Stimulated activated CD8-positive, alpha-beta memory T cell treated with anti-CD3 and anti-CD28 coated beads, Interleukin-7, amount 100 ng/mL, for 24 hours (primary cell): Measurements from ENCODE around the gene SOAT2.

Experiments used
- DNase-seq: peaks from one replicate; pipeline ENCODE4 v3.0.0-alpha.2; 2020; ENCODE audit warnings: low read depth

SOAT2 gene, protein sequence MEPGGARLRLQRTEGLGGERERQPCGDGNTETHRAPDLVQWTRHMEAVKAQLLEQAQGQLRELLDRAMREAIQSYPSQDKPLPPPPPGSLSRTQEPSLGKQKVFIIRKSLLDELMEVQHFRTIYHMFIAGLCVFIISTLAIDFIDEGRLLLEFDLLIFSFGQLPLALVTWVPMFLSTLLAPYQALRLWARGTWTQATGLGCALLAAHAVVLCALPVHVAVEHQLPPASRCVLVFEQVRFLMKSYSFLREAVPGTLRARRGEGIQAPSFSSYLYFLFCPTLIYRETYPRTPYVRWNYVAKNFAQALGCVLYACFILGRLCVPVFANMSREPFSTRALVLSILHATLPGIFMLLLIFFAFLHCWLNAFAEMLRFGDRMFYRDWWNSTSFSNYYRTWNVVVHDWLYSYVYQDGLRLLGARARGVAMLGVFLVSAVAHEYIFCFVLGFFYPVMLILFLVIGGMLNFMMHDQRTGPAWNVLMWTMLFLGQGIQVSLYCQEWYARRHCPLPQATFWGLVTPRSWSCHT

DNA sequence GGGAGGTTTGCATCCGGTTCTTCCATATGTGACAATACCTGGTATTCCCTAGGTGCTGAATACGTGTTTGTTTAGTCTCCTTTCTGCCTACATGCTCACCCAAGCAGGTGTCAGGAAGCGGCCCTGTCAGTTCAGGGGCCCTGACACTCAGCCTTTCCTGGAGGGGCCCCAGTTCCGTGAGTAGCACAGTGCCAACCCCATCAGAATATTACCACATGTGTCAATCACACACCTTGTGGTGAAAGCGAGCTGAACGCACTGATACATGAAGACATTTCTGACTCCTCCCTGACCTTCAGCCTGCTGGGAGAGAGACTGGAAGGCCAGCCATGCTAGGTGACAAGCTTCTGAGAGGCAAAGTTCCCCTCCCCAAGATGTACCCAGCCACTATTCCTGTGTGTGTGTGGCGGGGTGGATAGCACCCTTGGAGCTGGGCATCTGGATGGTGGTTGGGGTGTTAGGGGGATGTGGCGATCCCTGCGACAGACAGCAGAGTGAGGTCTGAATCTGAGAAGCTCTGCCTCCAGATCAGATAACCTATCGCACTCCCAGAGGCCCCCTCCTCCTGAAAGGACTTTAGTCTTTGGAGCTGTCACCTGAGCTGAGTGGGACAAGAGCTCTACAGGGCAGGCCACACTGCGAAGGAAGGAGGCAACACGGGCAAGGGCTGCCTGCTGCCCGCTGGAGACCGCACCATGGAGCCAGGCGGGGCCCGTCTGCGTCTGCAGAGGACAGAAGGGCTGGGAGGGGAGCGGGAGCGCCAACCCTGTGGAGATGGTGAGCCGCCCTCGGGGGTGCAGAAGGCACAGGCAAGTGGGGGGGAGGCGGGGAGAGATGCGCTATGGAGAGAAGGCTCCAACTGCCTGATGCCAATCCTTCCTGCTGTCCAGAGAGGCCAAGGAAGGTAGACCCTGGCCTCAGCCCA lies at the start of gene SOAT2:
Gene SOAT2 (plus strand): TSS at position 604 of the 925 bp plus-strand sequence. CDS start 92 bp downstream, at position 696.
- DNase-seq, result peak; percentile 26

DNA sequence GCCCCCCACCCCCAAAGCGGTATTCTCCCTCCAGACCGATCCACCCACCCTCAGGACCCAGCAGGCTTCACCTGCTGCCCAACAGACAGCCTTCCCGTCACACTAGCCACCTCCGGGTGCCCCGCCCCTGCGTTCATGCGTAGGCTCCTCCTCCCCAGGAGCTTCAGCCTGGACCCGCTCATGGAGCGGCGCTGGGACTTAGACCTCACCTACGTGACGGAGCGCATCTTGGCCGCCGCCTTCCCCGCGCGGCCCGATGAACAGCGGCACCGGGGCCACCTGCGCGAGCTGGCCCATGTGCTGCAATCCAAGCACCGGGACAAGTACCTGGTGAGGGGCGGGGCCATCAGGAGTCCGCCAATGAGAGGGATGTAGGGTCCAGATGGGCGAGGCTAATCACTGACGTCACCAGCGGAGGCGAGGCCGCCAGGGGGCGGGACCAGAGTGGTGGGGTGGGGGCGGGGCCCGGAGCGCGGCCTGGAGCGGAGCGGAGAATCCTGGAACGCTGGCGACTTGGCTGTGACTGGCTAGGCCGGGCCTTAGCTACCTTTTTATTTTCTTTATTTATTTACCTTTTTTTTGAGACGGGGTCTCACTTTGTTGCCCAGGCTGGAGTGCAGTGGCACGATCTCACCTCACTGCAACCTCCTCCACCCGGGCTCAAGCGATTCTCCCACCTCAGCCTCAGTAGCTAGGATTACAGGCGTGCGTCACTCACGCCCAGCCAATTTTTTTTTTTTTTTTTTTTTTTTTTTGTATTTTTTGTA lies 49.0 kb upstream of the SOAT2 start:
- peak; percentile 83 for DNase-seq

DNA sequence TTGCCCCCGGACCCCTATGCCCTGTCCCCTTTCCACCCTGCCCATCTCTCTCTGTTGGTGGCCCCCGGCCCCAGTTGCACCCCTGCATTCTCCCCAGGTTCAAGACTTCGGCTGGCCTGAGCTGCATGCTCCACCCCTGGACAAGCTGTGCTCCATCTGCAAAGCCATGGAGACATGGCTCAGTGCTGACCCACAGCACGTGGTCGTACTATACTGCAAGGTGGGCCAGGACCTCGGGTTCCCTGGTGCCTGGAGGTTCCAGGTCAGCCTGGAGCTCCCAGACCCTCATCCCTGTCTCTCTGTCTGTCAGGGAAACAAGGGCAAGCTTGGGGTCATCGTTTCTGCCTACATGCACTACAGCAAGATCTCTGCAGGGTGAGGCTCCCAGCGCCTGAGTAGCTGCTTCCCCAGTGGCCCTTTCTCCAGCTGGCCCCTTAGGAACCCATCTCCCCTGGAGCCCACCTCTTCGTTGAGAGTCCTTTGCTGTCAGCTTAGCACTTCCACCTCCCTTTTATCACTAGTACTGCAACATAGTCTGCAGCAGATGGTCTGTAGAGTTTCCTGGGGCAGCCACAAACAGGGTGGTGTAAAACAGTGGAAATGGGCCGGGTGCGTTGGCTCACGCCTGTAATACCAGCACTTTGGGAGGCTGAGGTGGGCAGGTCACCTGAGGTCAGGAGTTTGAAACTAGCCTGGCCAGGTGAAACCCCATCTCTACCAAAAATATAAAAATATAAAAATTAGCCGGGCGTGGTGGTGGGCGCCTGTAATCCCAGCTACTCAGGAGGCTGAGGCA lies 47.6 kb upstream of the SOAT2 start:
- DNase-seq, result no peak

DNA sequence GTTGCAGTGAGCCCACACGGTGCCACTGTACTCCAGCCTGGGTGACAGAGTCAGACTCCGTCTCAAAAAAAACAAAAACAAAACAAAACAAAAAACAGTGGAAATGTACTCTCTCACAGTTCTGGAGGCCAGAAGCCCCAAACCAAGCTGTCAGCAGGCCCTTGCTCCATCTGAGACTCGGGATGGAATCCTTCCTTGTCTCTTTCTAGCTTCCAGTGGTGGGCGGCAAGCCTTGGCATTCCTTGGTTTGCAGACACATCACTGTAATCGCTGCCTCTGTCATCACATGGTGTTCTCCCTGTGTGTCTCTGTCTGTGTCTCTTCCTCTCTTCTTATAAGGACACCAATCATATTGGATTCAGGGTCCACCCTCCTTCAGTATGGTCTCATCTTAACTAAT lies 47.0 kb upstream of the SOAT2 start:
- no peak for DNase-seq

DNA sequence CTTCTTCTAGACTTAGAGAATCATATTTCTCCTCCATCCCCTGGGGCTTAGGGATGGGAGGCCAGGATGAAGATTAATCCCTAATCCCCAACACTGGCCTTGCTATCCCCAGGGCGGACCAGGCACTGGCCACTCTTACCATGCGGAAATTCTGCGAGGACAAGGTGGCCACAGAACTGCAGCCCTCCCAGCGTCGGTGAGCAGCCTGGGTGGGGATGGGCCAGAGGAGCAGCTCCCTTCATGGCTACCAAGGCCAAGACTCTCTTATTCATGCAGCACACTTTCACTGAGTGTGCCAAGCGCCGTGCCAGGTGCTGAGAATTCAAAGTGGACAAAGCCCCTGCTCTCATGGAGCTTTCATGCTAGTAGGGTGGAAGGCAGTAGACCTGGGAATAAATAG lies 46.4 kb upstream of the SOAT2 start:
- DNase-seq, result no peak

DNA sequence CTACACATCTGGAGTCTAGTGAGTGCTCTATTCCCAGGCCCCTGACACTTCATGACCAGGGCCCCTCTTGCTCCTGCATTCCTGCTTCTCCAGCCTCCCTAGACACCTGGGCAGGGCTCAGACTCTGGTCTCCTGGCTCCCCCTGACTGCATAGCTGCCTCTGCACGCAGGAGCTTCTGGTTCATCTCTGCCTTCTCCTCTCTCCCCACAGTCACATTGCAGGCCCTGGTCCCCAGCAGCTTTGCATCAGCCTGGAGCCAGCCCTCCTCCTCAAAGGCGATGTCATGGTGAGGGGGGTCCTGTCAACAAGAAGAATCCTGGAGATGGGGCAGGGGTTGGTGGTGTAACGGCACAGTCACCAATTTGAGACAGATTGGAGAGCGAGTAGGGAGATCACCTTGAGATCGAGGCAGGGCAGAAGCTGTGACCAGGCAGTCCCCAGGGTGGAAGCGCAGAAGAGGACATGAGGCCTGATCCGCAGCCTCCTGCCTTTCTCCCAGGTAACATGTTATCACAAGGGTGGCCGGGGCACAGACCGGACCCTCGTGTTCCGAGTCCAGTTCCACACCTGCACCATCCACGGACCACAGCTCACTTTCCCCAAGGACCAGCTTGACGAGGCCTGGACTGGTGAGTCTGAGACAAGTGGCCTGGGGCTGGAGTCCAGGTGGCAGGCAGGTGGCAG lies 45.3 kb upstream of the SOAT2 start:
- DNase-seq, result no peak

DNA sequence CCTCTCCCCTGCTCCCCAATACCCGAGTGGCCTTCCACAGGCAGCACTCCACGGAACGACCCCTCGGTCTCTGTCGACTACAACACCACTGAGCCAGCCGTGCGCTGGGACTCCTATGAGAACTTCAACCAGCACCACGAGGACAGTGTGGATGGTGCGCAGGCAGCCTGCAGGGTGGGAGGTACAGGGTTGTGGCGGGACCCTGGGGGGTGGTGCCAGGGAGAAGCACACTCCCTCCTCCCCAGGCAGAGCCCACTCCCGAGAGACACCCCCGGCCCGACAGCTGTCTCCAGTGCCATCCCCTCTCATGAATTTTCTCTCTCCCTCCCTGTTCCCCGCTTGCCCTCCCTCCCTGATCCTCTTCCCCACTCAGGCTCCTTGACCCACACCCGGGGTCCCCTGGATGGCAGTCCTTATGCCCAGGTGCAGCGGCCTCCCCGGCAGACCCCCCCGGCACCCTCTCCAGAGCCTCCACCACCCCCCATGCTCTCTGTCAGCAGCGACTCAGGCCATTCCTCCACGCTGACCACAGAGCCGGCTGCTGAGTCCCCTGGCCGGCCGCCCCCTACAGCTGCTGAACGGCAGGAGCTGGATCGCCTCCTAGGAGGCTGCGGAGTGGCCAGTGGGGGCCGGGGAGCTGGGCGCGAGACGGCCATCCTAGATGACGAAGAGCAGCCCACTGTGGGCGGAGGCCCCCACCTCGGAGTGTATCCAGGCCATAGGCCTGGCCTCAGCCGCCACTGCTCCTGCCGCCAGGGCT lies 44.4 kb upstream of the SOAT2 start:
- DNase-seq, result no peak

DNA sequence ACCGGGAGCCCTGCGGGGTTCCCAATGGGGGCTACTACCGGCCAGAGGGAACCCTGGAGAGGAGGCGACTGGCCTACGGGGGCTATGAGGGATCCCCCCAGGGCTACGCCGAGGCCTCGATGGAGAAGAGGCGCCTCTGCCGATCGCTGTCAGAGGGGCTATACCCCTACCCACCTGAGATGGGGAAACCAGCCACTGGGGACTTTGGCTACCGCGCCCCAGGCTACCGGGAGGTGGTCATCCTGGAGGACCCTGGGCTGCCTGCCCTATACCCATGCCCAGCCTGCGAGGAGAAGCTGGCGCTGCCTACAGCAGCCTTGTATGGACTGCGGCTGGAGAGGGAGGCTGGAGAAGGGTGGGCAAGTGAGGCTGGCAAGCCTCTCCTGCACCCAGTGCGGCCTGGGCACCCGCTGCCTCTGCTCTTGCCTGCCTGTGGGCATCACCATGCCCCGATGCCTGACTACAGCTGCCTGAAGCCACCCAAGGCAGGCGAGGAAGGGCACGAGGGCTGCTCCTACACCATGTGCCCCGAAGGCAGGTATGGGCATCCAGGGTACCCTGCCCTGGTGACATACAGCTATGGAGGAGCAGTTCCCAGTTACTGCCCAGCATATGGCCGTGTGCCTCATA lies 43.7 kb upstream of the SOAT2 start:
- no peak for DNase-seq

DNA sequence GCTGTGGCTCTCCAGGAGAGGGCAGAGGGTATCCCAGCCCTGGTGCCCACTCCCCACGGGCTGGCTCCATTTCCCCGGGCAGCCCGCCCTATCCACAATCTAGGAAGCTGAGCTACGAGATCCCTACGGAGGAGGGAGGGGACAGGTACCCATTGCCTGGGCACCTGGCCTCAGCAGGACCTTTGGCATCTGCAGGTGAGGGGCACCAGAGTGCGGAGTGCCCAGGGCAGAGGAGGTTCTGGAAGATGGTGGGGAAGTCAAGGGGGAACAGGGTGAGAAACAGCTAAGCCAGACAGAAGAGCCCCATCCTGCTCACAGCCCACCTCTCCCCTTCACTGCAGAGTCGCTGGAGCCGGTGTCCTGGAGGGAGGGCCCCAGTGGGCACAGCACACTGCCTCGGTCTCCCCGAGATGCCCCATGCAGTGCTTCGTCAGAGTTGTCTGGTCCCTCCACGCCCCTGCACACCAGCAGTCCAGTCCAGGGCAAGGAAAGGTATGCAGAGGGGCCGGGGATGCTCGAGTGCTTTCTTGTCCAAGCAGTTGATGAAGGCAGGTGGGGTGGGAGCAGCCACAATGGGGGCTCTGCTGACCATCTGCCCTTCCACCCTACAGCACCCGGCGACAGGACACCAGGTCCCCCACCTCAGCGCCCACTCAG lies 43.1 kb upstream of the SOAT2 start:
- no peak for DNase-seq

DNA sequence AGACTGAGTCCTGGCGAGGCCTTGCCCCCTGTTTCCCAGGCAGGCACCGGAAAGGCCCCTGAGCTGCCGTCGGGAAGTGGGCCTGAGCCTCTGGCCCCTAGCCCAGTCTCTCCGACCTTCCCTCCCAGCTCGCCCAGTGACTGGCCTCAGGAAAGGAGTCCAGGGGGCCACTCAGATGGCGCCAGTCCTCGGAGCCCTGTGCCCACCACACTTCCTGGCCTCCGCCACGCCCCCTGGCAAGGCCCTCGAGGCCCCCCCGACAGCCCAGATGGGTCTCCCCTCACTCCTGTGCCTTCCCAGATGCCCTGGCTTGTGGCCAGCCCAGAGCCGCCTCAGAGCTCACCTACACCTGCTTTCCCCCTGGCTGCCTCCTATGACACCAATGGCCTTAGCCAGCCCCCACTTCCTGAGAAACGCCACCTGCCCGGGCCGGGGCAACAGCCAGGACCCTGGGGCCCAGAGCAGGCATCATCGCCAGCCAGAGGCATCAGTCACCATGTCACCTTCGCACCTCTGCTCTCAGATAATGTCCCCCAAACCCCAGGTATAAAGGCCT lies 42.5 kb upstream of the SOAT2 start:
- DNase-seq, result no peak

DNA sequence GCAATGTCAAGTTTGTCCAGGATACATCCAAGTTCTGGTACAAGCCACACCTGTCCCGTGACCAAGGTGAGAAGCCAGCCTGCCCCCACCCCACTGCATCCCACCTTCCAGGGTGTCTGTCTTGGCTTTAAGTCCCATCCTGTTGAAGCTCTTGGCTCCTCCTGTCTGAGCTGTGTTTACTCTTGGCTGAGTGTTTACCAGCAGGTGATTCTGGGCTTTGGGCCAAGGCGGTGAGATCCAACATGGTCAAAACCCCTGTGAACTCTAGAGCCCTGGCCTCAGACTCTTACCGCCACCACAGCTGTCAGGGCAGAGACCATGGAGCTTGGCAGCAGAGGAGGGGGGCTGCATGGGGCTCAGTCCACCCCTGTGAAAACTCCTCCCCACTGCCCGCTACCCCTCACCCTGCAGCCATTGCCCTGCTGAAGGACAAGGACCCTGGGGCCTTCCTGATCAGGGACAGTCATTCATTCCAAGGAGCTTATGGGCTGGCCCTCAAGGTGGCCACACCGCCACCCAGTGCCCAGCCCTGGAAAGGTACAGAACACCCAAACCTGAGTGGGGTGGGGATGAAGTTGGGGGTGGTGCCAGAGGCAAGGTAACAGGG lies 41.8 kb upstream of the SOAT2 start:
- no peak for DNase-seq

DNA sequence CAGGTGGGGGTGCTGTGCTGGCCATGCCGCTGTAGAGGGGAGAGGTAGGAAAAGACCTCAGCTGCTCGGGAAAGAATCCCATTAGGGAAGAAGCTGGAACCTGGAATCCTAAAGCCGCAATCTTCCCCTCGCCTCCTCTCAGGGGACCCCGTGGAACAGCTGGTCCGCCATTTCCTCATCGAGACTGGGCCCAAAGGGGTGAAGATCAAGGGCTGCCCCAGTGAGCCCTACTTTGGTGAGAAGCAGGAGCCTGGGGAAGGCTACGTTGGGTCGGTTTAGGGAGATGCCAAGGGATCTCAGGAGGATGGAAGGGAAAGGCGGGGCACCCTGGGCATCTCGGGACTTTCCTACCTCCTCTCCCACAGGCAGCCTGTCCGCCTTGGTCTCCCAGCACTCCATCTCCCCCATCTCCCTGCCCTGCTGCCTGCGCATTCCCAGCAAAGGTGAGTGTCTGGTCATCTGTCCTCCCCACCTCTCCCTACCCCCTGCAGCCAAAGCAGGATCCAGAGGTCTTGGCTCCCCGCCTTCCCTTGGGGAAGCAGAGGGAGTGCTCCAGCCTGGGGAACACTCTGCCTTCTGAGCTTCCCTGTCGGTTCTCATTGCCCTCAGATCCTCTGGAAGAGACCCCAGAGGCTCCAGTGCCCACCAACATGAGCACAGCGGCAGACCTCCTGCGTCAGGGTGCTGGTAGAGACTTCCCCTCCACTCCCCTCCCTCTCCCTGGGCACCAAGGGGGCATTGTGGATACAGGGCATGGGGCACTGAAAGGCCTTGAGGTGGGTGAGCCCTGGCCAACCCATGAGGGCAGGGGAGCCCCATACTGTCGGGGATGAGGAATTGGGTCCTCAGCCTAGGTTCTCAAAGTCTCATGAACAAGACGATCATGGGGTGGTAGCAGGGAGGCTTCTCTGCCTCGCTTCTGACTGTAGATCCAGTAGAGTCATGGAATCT lies 41.0 kb upstream of the SOAT2 start:
- DNase-seq, result no peak

DNA sequence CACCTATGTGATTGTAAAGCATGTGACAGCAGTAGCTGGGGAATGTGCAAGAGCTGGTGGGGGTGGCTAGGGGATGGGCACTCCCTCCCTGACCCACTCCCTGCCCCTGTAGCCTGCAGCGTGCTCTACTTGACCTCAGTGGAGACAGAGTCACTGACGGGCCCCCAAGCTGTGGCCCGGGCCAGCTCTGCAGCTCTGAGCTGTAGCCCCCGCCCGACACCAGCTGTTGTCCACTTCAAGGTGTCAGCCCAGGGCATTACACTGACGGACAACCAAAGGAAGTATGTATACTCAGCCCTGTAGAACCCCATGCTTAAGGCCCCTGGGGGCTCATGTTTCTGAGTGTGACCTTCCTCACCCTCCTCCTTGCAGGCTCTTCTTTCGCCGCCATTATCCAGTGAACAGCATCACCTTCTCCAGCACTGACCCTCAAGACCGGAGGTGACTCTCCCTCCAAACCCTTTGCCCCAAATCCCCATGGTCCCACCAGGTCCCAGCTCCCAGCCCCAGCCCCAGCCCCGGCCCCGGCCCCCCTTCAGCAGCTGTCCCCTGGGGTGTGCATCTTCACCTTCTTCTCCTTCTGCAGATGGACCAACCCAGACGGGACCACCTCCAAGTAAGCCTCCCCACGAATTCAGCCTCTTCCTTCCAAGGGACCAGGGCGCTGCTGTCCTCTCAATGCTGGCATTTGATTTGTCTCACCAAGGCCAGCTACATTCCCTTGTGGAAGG lies 40.1 kb upstream of the SOAT2 start:
- DNase-seq, result no peak

DNA sequence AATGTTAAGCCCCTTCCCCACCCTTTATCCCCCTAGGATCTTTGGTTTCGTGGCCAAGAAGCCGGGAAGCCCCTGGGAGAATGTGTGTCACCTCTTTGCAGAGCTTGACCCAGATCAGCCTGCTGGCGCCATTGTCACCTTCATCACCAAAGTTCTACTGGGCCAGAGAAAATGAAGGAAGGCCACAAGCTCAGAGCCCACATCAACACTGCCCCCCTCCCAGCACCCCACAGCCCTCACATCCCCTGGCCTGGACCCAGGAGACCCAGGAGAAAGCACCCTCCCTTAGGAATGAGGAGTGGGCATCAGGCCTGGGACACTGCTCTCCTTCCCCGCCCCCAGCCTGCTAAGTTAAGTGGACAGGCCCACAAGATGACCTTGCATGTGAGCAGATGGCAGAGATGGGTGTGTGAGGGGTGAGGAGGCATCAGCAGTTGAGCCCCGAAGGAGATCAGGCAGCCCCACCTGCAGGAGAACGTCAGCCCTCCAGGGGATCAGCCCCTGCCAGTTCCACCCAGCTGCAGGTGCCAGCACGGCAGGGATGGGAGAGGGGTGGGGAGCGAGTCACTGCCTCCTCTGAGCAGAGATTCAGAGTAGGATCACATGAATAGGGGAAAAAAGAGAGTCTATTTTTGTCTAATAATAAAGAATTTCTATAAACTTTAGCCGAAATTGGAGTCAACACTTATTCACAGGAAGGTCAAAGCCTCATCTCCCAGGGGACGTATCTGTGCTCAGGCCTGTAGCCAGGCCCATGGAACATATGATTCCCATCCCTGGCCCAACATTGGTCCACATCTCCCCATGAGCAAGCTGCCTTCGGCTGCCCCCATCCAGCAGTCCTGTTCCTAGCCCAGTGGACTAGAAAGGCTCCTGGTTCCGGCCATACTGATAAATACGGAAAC lies 39.3 kb upstream of the SOAT2 start:
- no peak for DNase-seq
